Type B pancreatic cell (in vitro differentiated cells): ENCODE data around the gene AZIN2. TPM values are rescaled to one million over a fixed set of nuclear protein-coding genes. Genes with fewer than 3 reads are reported as not detected.
A peak's percentile ranks its signal among the peaks of the same experiment; 100 is the strongest.

ENCODE experiments used
- DNase-seq: peaks from one replicate; pipeline ENCODE4 v3.0.0; 2021; ENCODE audit warnings: mixed read lengths; ENCODE audit not compliant: unreplicated experiment; ENCODE audit errors: extremely low spot score
- H3K27ac Mint-ChIP-seq: 2 replicates; pipeline ENCODE4 v1.8.0; 2021; ENCODE audit warnings: mild to moderate bottlenecking, mixed read lengths
- H3K27me3 Mint-ChIP-seq: 2 replicates; pipeline ENCODE4 v1.8.0; 2021; ENCODE audit warnings: mixed read lengths
- H3K36me3 Mint-ChIP-seq: 2 replicates; pipeline ENCODE4 v1.8.0; 2021; ENCODE audit warnings: mixed read lengths
- H3K4me1 Mint-ChIP-seq: one replicate; pipeline ENCODE4 v1.8.0; 2021; ENCODE audit warnings: mixed read lengths; ENCODE audit not compliant: unreplicated experiment
- H3K4me3 Mint-ChIP-seq: 2 replicates; pipeline ENCODE4 v1.8.0; 2021; ENCODE audit warnings: mild to moderate bottlenecking, mixed read lengths
- H3K9me3 Mint-ChIP-seq: 2 replicates; pipeline ENCODE4 v1.8.0; 2021; ENCODE audit warnings: mixed read lengths
- total RNA-seq: library from RNA; stranded (reverse); gene quantifications from 2 replicates; pipeline ENCODE4 v1.2.1, GENCODE V29; 2021; ENCODE audit warnings: low replicate concordance
- TF ChIP-seq, protein P1 (sequence below): fragments of 200-600 bp; sonication (generic); conservative IDR thresholded peaks from 2 replicates; pipeline ENCODE4 v1.5.0; 2021; ENCODE audit warnings: antibody characterized with exemption, mild to moderate bottlenecking

The AZIN2 gene
- total RNA-seq, 1 donor from 2014 or later, result 8.9 TPM

DNA sequence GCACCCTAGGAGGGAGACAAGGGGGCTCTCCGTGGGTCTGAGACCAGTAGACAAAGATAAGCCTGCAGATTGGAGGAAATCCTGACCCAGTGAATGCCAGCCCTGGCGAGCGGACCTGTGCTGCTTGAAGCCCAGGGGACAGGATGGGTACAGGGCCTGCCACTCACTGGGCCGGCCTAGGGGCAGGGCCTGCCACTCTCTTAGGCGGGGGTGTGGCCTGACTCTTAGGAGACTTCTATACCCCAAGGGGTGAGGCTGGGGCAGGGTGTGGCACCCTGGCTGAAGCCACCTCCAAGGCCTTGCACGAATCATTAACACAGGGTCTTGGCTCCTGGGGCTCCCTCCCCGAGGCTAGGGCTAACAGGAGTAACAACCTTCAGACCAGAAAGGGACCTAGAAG, 70.2 kb downstream of the AZIN2 start:
- DNase-seq, result no peak
- H3K4me3 Mint-ChIP-seq, result peak overlapping the region; percentile 25

DNA sequence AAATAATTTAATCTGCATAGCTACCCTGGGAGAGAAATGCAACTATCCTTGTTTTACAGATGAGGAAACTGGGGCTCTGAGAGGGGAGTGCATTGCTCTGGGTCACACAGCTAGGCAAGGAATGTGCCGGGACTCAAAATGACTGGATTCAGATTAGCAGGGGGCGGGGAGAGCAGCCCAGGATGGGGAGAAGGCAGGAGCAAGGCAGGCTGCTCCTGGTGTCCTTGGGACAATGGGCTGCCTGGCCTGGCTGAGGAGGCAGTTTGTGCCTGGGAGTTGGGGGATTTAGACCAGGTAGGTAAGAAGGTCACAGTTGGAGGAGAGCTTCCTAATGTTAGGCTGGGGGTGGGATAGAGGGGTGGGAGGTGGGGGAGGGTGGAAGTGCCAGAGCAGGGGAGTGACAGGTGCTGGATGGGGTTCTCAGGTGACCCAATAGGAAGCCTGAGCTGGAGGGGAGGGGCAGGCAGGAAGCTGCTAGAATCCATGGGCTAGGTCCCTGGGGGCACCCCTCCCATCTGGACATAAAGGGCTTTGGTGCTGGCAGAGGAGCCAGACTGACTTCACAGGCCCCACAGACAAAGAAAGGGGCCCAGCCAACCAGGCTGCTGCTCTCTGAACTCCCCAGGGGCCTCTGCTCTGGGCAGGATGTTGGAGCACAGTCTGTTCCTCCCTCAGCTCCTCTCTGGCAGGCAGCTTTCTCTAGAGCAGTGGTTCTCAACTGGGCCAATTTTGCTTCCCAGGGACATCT, 71.9 kb downstream of the AZIN2 start:
- Mint-ChIP-seq H3K36me3 (peaks cover 27% of the 10 kb centered on the region), H3K27me3 (no peaks in the 10 kb centered on the region), H3K27ac (no peak overlapping the region), H3K4me3 (peak overlapping the region; percentile 54), H3K4me1 (peaks cover 49% of the 10 kb centered on the region), H3K9me3 (no peaks in the 10 kb centered on the region)
- TF ChIP-seq, protein P1, sequence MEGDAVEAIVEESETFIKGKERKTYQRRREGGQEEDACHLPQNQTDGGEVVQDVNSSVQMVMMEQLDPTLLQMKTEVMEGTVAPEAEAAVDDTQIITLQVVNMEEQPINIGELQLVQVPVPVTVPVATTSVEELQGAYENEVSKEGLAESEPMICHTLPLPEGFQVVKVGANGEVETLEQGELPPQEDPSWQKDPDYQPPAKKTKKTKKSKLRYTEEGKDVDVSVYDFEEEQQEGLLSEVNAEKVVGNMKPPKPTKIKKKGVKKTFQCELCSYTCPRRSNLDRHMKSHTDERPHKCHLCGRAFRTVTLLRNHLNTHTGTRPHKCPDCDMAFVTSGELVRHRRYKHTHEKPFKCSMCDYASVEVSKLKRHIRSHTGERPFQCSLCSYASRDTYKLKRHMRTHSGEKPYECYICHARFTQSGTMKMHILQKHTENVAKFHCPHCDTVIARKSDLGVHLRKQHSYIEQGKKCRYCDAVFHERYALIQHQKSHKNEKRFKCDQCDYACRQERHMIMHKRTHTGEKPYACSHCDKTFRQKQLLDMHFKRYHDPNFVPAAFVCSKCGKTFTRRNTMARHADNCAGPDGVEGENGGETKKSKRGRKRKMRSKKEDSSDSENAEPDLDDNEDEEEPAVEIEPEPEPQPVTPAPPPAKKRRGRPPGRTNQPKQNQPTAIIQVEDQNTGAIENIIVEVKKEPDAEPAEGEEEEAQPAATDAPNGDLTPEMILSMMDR, result no peak
- DNase-seq, result no peak

More for the DNA sequence above, 70.2 kb downstream of the AZIN2 start:
- peaks cover 20% of the 10 kb centered on the region for H3K36me3 Mint-ChIP-seq
- H3K27me3 Mint-ChIP-seq, result no peaks in the 10 kb centered on the region
- peaks cover 44% of the 10 kb centered on the region for H3K4me1 Mint-ChIP-seq
- TF ChIP-seq, protein P1, result no peak
- no peaks in the 10 kb centered on the region for H3K9me3 Mint-ChIP-seq
- peak overlapping the region; percentile 68 for H3K27ac Mint-ChIP-seq

DNA sequence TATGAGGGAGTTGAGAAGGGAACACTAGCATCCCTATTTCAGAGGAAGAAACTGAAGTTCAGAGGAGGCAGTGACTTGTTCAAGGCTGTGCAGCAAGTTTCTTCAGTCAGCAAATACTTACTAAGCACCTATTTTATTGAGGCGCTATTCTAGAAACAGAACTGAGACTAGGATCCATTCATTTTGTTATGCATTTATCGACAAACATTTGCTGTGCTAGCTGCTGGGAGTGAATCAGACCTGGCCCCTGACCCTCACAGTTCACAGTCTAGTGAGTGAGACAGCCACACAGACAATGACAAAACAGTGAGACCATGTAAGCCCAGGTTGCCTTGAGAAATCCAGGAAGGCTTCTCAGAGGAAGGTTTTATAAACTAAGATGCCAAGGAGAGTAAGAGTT, 72.7 kb downstream of the AZIN2 start:
- Mint-ChIP-seq H3K4me1 (peaks cover 49% of the 10 kb centered on the region), H3K27ac (no peak overlapping the region), H3K36me3 (peaks cover 27% of the 10 kb centered on the region), H3K27me3 (no peaks in the 10 kb centered on the region), H3K4me3 (no peak overlapping the region), H3K9me3 (no peaks in the 10 kb centered on the region)
- TF ChIP-seq, protein P1, result no peak
- DNase-seq, result no peak

DNA sequence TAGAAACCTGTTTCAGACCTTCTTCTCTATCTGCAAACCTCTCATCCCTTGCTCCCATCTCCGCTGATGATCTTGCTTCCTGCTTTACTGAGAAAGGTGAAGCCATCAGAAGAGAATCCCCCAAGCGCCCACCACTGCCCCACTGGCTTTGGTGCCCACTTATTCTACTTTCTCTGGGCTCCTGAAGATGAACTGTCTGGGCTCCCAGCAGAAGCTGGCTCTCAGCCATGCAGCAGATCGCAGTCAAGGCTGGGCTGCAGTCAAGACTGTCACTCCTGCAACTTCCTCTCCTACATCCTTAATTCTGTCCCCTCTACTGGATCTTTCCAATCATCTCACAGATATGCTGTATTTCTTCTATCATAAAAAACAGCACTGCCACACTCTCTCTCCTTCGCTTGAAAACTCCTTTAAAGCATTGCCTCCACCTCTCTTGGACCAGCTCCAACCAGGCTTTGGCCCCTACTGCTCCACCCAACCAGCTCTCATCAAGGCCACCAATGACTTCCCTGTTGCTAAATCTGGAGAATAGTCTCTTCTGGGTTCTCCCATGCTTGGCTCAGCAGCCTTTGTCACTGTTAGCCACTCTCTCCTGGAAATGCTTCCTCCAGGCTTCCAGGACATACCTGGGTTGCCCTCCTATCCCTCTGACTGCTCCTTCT, 75.1 kb downstream of the AZIN2 start:
- Mint-ChIP-seq H3K9me3 (no peaks in the 10 kb centered on the region), H3K27ac (peak overlapping the region; percentile 5), H3K4me3 (no peak overlapping the region), H3K27me3 (no peaks in the 10 kb centered on the region), H3K4me1 (peaks cover 45% of the 10 kb centered on the region), H3K36me3 (peaks cover 30% of the 10 kb centered on the region)
- no peak for DNase-seq
- TF ChIP-seq, protein P1, result no peak

DNA sequence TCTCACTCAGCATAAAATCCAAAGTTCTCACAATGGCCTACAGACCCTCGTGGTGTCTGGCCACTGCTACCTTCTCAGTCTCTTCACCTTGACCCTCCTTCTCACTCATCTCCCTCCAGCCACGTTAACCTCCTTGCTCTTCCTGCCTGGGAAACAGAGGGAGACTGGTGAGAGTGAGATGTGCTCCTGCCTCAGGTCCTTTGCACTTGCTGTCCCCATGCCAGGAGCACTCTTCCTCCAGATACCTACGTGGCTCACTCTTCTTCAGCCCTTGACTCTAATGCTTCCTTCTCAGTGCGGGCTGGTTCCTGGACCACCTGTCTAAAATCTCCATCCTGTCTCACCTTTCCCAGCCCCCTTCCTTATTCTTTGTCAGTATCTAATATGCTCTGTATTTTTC, 76.2 kb downstream of the AZIN2 start:
- H3K36me3 Mint-ChIP-seq, result peaks cover 35% of the 10 kb centered on the region
- H3K27ac Mint-ChIP-seq, result no peak overlapping the region
- TF ChIP-seq, protein P1, result no peak
- DNase-seq, result no peak
- H3K27me3 Mint-ChIP-seq, result no peaks in the 10 kb centered on the region
- H3K9me3 Mint-ChIP-seq, result no peaks in the 10 kb centered on the region
- H3K4me1 Mint-ChIP-seq, result peaks cover 46% of the 10 kb centered on the region
- H3K4me3 Mint-ChIP-seq, result no peak overlapping the region
